ENCODE data around the gene HECW1.

The HECW1 gene

DNA sequence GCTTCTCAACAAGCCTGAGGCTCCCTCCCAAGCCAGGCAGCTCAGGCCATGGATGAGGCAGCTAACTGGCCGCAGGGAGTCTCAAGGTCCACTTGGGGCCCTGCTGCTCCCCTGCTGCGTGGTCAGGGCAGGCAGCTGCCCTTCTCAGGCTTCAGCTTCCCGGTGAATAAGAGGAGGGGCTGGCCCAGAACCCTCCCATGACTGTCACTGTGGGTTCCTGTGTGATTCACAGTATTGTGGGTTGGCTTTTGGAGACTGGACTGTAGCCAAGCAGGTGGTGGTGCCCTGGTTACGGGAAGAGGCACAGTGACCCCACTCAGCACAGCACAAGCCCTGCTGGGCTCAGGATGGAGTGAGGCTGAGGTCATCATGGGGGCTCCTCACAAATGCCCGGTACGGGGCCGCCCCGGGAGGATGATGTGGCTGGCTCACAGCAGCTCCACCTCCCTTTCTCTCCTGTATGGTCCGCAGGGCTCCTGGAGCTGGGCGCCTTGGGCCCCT lies 189.8 kb downstream of the HECW1 start:
- H3K9ac ChIP-seq (ENCODE audit: low read length) = no peak overlapping the region
- no peaks in the 10 kb centered on the region for H3K4me1 ChIP-seq (ENCODE audit: insufficient read depth, low read length)
- H3K9me3 ChIP-seq (ENCODE audit: low read length) = no peaks in the 10 kb centered on the region
- no peaks in the 10 kb centered on the region for H3K36me3 ChIP-seq (ENCODE audit: insufficient read depth, low read length)
- H3K27ac ChIP-seq (ENCODE audit: low read depth, low read length) = no peak overlapping the region
- H3K27me3 ChIP-seq (ENCODE audit: control insufficient read depth in 1 of 2, insufficient read depth in 2 of 2, low read length in 2 of 2) = no peaks in the 10 kb centered on the region
- H3K4me3 ChIP-seq (ENCODE audit: low read depth in 1 of 2, low read length in 2 of 2) = no peak overlapping the region

DNA sequence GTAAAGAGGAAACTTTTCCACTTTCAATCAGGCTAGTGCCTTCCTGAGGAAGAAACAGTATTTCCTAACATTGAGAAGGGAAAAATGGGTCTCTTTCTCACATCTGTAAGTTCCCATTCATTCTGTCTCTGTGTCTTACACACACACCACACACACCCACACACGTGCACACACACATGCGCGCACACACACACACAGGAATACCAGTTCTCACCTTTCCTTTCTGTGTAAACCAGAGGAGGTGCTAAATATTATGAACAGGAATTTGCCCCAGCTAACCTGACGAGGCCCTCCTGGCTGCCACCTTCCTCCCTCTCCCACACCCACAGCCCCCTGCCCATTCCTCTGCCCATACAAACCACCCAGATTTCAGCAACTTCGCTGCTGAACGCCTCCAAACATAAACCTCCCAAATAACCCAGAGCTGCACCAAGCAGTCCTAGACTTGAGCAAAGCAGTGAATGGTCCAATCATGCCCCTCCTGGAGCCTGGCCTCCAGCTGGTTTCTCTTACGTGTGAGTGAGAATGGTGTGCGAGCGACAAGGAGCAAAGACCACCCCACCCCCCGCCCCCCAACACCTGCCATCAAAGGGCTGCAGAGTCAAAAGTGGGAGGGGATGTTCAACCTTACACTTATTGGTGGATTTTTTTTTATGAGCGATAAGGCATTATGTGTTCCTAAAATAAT lies 190.5 kb downstream of the HECW1 start:
- Histone ChIP-seq H3K36me3 (ENCODE audit: insufficient read depth, low read length) (no peaks in the 10 kb centered on the region), H3K9ac (ENCODE audit: low read length) (no peak overlapping the region), H3K27ac (ENCODE audit: low read depth, low read length) (no peak overlapping the region), H3K4me1 (ENCODE audit: insufficient read depth, low read length) (no peaks in the 10 kb centered on the region), H3K27me3 (ENCODE audit: control insufficient read depth in 1 of 2, insufficient read depth in 2 of 2, low read length in 2 of 2) (no peaks in the 10 kb centered on the region), H3K4me3 (ENCODE audit: low read depth in 1 of 2, low read length in 2 of 2) (no peak overlapping the region), H3K9me3 (ENCODE audit: low read length) (no peaks in the 10 kb centered on the region)

- no peaks in the 10 kb centered on the region for H3K27me3 ChIP-seq (ENCODE audit: control insufficient read depth in 1 of 2, insufficient read depth in 2 of 2, low read length in 2 of 2)
- H3K9ac ChIP-seq (ENCODE audit: low read length) = no peak overlapping the region
- no peaks in the 10 kb centered on the region for H3K36me3 ChIP-seq (ENCODE audit: insufficient read depth, low read length)
- no peaks in the 10 kb centered on the region for H3K9me3 ChIP-seq (ENCODE audit: low read length)
- H3K4me1 ChIP-seq (ENCODE audit: insufficient read depth, low read length) = no peaks in the 10 kb centered on the region
- no peak overlapping the region for H3K27ac ChIP-seq (ENCODE audit: low read depth, low read length)
- no peak overlapping the region for H3K4me3 ChIP-seq (ENCODE audit: low read depth in 1 of 2, low read length in 2 of 2)
Measured at GRCh38 chr7:43303740-43304241, 191.3 kb downstream of the HECW1 start.

DNA sequence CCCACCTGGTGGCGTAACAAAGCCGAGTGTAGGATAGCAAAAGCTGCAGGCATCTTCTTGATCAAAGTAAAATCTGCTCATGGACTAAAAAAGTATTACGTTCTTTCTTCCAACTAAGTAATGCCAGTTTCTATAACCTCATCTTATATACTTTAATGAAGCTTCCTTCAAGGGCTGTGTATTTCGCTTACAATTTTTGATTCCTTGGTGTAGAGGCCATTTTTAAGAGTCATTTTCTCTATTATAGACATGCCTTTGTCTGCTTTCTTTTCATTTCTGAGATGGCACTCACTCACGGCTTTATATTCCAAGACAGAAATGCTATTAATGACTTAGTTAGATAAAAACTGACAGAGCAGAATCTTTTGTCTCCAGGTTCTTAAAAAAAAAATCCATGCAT lies 194.0 kb downstream of the HECW1 start:
- Histone ChIP-seq H3K4me3 (ENCODE audit: low read depth in 1 of 2, low read length in 2 of 2) (no peak overlapping the region), H3K9me3 (ENCODE audit: low read length) (no peaks in the 10 kb centered on the region), H3K27ac (ENCODE audit: low read depth, low read length) (no peak overlapping the region), H3K36me3 (ENCODE audit: insufficient read depth, low read length) (no peaks in the 10 kb centered on the region), H3K9ac (ENCODE audit: low read length) (no peak overlapping the region), H3K4me1 (ENCODE audit: insufficient read depth, low read length) (no peaks in the 10 kb centered on the region), H3K27me3 (ENCODE audit: control insufficient read depth in 1 of 2, insufficient read depth in 2 of 2, low read length in 2 of 2) (no peaks in the 10 kb centered on the region)

DNA sequence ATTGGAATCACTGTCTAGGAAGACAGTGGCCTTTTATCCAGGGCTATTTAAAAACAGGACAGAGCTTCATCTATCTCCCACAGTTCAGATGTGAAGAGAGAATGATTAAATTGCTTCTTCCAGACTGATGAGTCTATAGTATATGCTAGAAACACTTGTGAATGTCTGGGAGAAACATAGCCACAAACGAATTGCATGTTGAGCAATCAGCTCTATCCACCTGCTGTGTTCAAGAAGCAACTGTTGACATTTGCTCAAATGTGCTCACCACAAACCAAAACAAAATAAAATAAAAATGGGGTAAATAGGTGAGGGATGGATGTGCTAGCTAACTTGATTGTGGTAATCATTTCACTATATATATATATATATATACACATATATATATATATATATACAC lies 195.1 kb downstream of the HECW1 start:
- Histone ChIP-seq H3K27me3 (ENCODE audit: control insufficient read depth in 1 of 2, insufficient read depth in 2 of 2, low read length in 2 of 2) (no peaks in the 10 kb centered on the region), H3K27ac (ENCODE audit: low read depth, low read length) (no peak overlapping the region), H3K4me1 (ENCODE audit: insufficient read depth, low read length) (no peaks in the 10 kb centered on the region)

DNA sequence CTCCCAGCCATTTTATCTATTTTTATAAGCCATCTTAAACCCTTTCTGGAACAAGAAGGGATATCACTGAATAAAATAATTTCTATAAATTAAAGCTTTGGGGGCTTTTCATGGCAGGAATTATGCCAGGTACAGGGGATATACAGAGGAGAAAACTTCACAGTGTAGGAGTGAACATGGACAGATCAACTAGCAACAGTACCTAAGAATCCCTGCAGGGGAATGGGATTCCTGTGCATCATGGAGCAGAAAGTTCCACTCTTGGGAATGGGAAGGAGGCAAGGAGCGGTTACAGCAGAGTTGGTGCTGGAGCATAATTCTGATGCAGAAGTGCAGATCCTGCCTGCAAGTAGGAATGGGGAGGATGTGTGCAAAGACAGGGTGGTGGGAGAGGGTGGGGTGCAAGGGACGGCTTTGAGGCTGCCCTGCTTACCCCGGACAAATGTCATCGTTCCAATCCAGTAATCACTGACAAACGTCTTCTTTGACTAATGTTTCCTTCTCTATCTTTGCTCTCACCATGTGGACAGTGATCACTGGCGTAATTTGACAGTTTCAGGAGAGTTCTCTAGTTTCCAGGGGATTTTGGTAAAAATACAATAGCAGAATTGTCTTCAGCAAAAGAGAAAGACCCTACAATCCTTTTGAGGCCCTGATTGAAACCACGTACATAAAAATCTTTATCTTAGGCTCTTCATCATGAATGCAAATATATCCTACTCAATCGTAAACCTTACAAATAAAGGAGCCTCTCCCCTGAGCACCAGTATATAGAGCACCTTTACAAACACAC lies 196.7 kb downstream of the HECW1 start:
- no peaks in the 10 kb centered on the region for H3K4me1 ChIP-seq (ENCODE audit: insufficient read depth, low read length)
- no peak overlapping the region for H3K27ac ChIP-seq (ENCODE audit: low read depth, low read length)
- H3K9ac ChIP-seq (ENCODE audit: low read length) = no peak overlapping the region
- H3K9me3 ChIP-seq (ENCODE audit: low read length) = no peaks in the 10 kb centered on the region
- no peaks in the 10 kb centered on the region for H3K36me3 ChIP-seq (ENCODE audit: insufficient read depth, low read length)
- no peak overlapping the region for H3K4me3 ChIP-seq (ENCODE audit: low read depth in 1 of 2, low read length in 2 of 2)
- no peaks in the 10 kb centered on the region for H3K27me3 ChIP-seq (ENCODE audit: control insufficient read depth in 1 of 2, insufficient read depth in 2 of 2, low read length in 2 of 2)

More for the DNA sequence above, 195.1 kb downstream of the HECW1 start:
- no peak overlapping the region for H3K4me3 ChIP-seq (ENCODE audit: low read depth in 1 of 2, low read length in 2 of 2)
- no peaks in the 10 kb centered on the region for H3K36me3 ChIP-seq (ENCODE audit: insufficient read depth, low read length)
- H3K9me3 ChIP-seq (ENCODE audit: low read length) = no peaks in the 10 kb centered on the region
- no peak overlapping the region for H3K9ac ChIP-seq (ENCODE audit: low read length)

DNA sequence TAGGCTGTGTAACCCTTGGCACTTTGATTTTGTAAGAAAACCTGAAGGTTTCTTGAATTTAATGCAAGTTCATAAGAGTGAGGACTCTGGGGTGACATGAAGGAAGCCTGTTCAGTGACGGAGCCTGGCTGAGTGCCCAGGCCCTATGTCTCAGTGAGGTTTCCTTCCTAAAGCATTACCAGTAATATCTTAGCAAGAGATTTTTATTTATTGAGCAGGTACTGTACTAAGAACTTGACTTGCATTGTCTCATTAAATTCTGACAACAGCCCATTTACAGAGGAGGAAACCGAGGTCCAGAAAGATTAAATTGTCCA lies 197.2 kb downstream of the HECW1 start:
- H3K27ac ChIP-seq (ENCODE audit: low read depth, low read length) = no peak overlapping the region
- H3K9me3 ChIP-seq (ENCODE audit: low read length) = no peaks in the 10 kb centered on the region
- H3K27me3 ChIP-seq (ENCODE audit: control insufficient read depth in 1 of 2, insufficient read depth in 2 of 2, low read length in 2 of 2) = no peaks in the 10 kb centered on the region
- H3K36me3 ChIP-seq (ENCODE audit: insufficient read depth, low read length) = no peaks in the 10 kb centered on the region
- no peak overlapping the region for H3K4me3 ChIP-seq (ENCODE audit: low read depth in 1 of 2, low read length in 2 of 2)
- H3K9ac ChIP-seq (ENCODE audit: low read length) = no peak overlapping the region
- H3K4me1 ChIP-seq (ENCODE audit: insufficient read depth, low read length) = no peaks in the 10 kb centered on the region

- H3K9ac ChIP-seq (ENCODE audit: low read length) = no peak overlapping the region
- no peak overlapping the region for H3K27ac ChIP-seq (ENCODE audit: low read depth, low read length)
- no peaks in the 10 kb centered on the region for H3K9me3 ChIP-seq (ENCODE audit: low read length)
- no peaks in the 10 kb centered on the region for H3K4me1 ChIP-seq (ENCODE audit: insufficient read depth, low read length)
- no peaks in the 10 kb centered on the region for H3K27me3 ChIP-seq (ENCODE audit: control insufficient read depth in 1 of 2, insufficient read depth in 2 of 2, low read length in 2 of 2)
- no peaks in the 10 kb centered on the region for H3K36me3 ChIP-seq (ENCODE audit: insufficient read depth, low read length)
- no peak overlapping the region for H3K4me3 ChIP-seq (ENCODE audit: low read depth in 1 of 2, low read length in 2 of 2)
Measured at GRCh38 chr7:43311052-43311451, 198.6 kb downstream of the HECW1 start.

GRCh38 chr7:43311694-43312093 lies 199.2 kb downstream of the HECW1 start:
- Histone ChIP-seq H3K4me1 (ENCODE audit: insufficient read depth, low read length) (no peaks in the 10 kb centered on the region), H3K27ac (ENCODE audit: low read depth, low read length) (no peak overlapping the region), H3K4me3 (ENCODE audit: low read depth in 1 of 2, low read length in 2 of 2) (no peak overlapping the region), H3K36me3 (ENCODE audit: insufficient read depth, low read length) (no peaks in the 10 kb centered on the region), H3K9me3 (ENCODE audit: low read length) (no peaks in the 10 kb centered on the region), H3K9ac (ENCODE audit: low read length) (no peak overlapping the region), H3K27me3 (ENCODE audit: control insufficient read depth in 1 of 2, insufficient read depth in 2 of 2, low read length in 2 of 2) (no peaks in the 10 kb centered on the region)

- Histone ChIP-seq H3K27ac (ENCODE audit: low read depth, low read length) (no peak overlapping the region), H3K9me3 (ENCODE audit: low read length) (no peaks in the 10 kb centered on the region), H3K4me3 (ENCODE audit: low read depth in 1 of 2, low read length in 2 of 2) (no peak overlapping the region), H3K36me3 (ENCODE audit: insufficient read depth, low read length) (no peaks in the 10 kb centered on the region), H3K27me3 (ENCODE audit: control insufficient read depth in 1 of 2, insufficient read depth in 2 of 2, low read length in 2 of 2) (no peaks in the 10 kb centered on the region), H3K4me1 (ENCODE audit: insufficient read depth, low read length) (no peaks in the 10 kb centered on the region), H3K9ac (ENCODE audit: low read length) (no peak overlapping the region)
Measured at GRCh38 chr7:43313628-43314378, 201.4 kb downstream of the HECW1 start.

DNA sequence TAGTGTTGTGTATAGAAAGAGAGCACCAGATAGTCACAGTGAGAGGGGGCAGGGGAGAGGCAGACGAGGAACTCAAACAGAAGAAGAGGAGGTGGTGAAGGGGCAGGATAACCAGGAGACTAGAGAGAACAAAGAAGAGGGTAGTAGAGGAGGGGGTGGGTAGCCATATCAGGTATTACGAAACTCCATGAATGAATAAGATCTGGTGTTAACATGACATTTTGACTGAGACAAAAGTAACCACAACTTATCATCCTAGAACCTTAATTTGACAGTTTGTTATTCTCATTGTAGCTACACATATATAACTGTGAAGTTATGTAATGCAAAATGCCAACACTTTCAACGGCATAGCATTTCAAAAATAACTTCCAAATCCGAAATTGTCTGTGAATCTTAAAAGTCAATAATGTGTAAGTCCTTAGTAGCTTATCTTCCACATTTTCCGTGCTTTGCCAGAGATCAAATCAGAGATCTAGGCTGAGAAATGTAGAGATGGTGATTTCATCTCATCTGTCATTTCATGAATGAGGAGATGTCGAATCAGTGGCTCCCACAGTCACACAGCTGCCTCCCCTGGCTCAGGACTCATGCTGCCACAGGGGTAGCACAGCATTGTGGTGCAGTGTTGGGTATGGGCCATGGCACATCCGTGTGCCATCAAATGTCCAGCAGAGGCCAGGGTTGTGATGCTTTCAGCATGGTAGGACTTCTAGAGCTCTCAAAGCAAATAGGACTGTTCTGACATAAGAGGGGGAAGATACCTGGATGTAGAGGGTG lies 202.1 kb downstream of the HECW1 start:
- H3K27me3 ChIP-seq (ENCODE audit: control insufficient read depth in 1 of 2, insufficient read depth in 2 of 2, low read length in 2 of 2) = no peaks in the 10 kb centered on the region
- no peak overlapping the region for H3K4me3 ChIP-seq (ENCODE audit: low read depth in 1 of 2, low read length in 2 of 2)
- H3K9ac ChIP-seq (ENCODE audit: low read length) = no peak overlapping the region
- no peaks in the 10 kb centered on the region for H3K36me3 ChIP-seq (ENCODE audit: insufficient read depth, low read length)
- no peaks in the 10 kb centered on the region for H3K9me3 ChIP-seq (ENCODE audit: low read length)
- H3K27ac ChIP-seq (ENCODE audit: low read depth, low read length) = no peak overlapping the region
- no peaks in the 10 kb centered on the region for H3K4me1 ChIP-seq (ENCODE audit: insufficient read depth, low read length)
